LHCN-M2 (cell line): Measurements from ENCODE around the gene KIF27. TPM values are rescaled to one million over a fixed set of nuclear protein-coding genes. Genes with fewer than 3 reads are reported as not detected.
"Not testable (repeated sequence)": the region's sequence is repeated elsewhere in the genome, so short reads cannot be mapped to it uniquely, and the experiment has no call there.

ENCODE experiments used
- DNase-seq: peaks from one replicate; pipeline ENCODE4 v3.0.0-alpha.2; 2012; ENCODE audit warnings: low read depth
- total RNA-seq: library from RNA; depleted of rRNA; stranded (reverse); fragments of >200 nt; gene quantifications from 2 replicates; pipeline ENCODE4 v1.2.3, GENCODE V29; 2014; rRNA removed

The KIF27 gene
- total RNA-seq, 1 experiment from 2014 or later: 0.80 TPM

GRCh38 chr9:83809213-83809612, 112.0 kb downstream of the KIF27 start:
- DNase-seq: not testable (repeated sequence)

GRCh38 chr9:83804454-83804853, 116.8 kb downstream of the KIF27 start:
- DNase-seq: not testable (repeated sequence)

- not testable (repeated sequence) for DNase-seq
Measured at GRCh38 chr9:83803941-83804340, 117.3 kb downstream of the KIF27 start.

- no peak for DNase-seq
Measured at GRCh38 chr9:83800236-83801033, 120.8 kb downstream of the KIF27 start.

- no peak for DNase-seq
Measured at GRCh38 chr9:83794051-83794450, 127.2 kb downstream of the KIF27 start.

GRCh38 chr9:83792746-83793145, 128.5 kb downstream of the KIF27 start:
- no peak for DNase-seq

Other genes with a start within 250 kb of the KIF27 start
- 99.8 and 111 TPM in 2 replicates for gene UBQLN1, start 213.5 kb downstream of the KIF27 start, total RNA-seq
- 0.06 and 0.46 TPM in 2 replicates for gene GKAP1, start 103.7 kb downstream of the KIF27 start, total RNA-seq
- 641 and 719 TPM in 2 replicates for gene HNRNPK, start 58.8 kb upstream of the KIF27 start, total RNA-seq
- 8.3 and 11.1 TPM in 2 replicates for gene RMI1, start 59.4 kb upstream of the KIF27 start, total RNA-seq